ENCODE results near the gene GRK6. TPM values are rescaled to one million over a fixed set of nuclear protein-coding genes. Genes with fewer than 3 reads are reported as not detected.
A peak's percentile ranks its signal among the peaks of the same experiment; 100 is the strongest.

Gene GRK6
- total RNA-seq, 2 donors from 2014 or later = 28.6 to 32.4 TPM

DNA sequence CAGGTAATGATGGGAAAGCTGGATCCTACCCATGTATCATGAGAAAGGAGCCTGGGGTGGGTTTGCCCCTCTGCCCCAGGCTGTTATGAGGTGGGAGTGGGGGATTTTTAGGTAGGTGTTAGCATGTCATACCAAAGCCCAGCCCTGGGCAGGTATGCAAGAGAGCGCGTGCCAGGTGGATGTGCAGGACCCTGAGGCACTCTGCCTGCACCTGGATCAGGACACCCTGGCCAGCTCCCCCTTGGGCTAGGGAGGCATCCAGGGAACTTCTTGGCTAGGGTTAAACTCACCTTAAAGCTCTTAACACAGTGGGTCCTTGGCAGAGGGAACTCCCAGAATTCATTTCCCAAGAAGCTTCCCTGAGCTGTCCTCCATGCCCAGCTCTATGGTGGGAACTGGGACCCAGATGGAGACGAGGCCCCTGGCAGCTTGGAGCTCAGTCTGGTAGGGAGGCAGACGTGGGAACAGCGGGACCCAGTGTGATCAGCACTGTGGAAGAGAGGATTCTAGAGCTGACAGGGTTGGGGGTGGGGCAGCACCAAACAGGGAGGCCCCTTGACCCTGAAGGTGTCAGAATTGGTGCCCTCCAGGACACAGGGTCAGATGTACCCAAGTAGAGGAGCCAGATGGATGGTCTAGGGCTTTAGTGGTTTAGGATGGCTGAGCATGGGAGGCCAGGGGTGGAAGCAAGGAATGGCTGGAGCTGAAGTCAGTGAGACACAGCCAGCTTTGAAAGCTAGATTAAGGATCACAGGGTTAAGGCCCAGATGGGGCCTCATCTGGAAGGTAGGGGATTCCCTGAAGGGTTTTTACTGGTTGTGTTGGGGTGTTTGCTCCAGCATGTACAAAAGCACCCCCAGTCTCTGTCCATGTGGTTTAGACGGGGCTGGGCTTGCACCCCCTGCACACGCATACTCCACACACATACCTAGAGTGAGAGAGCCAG is 17.9 kb downstream of the GRK6 start:
- no peak overlapping the region for H3K4me3 ChIP-seq
- peaks cover 4% of the 10 kb centered on the region for H3K4me1 ChIP-seq (replicated peaks)
- DNase-seq (ENCODE audit: low spot score) = no peak
- H3K9me3 ChIP-seq = no peaks in the 10 kb centered on the region
- no peak overlapping the region for H3K27ac ChIP-seq
- TF ChIP-seq POLR2A (IDR thresholded peaks at IDR 0.05) (no peak), POLR2AphosphoS5 (IDR thresholded peaks at IDR 0.05) (no peak)
- TF ChIP-seq, protein P1, sequence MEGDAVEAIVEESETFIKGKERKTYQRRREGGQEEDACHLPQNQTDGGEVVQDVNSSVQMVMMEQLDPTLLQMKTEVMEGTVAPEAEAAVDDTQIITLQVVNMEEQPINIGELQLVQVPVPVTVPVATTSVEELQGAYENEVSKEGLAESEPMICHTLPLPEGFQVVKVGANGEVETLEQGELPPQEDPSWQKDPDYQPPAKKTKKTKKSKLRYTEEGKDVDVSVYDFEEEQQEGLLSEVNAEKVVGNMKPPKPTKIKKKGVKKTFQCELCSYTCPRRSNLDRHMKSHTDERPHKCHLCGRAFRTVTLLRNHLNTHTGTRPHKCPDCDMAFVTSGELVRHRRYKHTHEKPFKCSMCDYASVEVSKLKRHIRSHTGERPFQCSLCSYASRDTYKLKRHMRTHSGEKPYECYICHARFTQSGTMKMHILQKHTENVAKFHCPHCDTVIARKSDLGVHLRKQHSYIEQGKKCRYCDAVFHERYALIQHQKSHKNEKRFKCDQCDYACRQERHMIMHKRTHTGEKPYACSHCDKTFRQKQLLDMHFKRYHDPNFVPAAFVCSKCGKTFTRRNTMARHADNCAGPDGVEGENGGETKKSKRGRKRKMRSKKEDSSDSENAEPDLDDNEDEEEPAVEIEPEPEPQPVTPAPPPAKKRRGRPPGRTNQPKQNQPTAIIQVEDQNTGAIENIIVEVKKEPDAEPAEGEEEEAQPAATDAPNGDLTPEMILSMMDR (IDR thresholded peaks at IDR 0.05) = no peak
- 60% methylated on average over 7 of the region's 7 CpGs for WGBS
- H3K36me3 ChIP-seq = no peaks in the 10 kb centered on the region
- intact Hi-C loops (cut with DNase I) = no loop called here
- no peaks in the 10 kb centered on the region for H3K27me3 ChIP-seq (replicated peaks; ENCODE audit: insufficient read depth)

DNA sequence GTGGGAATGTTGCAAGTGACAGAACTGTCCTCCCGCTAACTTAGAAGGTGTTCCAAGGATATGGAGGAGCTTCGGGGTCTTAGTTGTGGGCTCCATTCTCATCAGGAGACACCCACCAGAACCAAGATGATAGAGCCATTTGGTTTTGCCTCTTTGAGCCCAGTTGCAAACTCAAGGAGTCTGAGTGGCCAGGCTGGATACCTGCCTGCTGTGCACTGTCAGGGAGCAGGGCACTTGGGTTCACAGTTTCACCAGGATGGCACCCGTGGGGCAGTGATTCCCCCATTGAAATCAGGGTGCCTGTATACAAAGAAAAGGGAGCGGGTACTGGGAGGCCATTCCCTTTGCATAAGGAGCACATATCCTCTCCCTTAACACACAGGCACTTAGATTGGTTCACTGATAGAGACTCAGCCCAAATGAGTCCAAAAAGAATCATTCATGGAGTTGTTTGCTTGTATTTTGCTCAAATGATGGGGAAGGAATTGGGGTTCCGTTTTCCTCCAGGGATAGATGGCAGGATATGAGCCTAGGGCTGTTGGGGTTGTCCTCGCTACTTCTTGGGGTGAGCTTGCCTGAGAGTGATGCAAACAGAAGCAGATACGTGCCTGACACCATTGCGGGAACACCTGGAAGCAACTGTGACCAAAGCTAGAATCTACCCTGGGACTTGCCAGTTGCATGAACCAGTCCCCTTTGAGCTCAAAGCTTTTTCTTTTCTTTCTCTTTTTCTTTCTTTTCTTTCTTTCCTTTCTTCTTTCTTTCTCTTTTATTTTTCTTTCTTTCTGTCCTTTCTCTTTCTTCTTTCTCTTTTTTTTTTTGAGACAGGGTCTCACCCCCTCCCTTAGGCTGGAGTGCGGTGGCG is 18.8 kb downstream of the GRK6 start:
- H3K4me1 ChIP-seq (replicated peaks) = peaks cover 4% of the 10 kb centered on the region
- no peak for DNase-seq (ENCODE audit: low spot score)
- H3K36me3 ChIP-seq = no peaks in the 10 kb centered on the region
- intact Hi-C loops (cut with DNase I) = no loop called here
- no peak for TF ChIP-seq POLR2A (IDR thresholded peaks at IDR 0.05)
- TF ChIP-seq POLR2AphosphoS5 (IDR thresholded peaks at IDR 0.05) = no peak
- TF ChIP-seq, protein P1 (IDR thresholded peaks at IDR 0.05) = no peak
- no peak overlapping the region for H3K4me3 ChIP-seq
- H3K27me3 ChIP-seq (replicated peaks; ENCODE audit: insufficient read depth) = no peaks in the 10 kb centered on the region
- WGBS = 50% methylated on average over 10 of the region's 10 CpGs
- no peak overlapping the region for H3K27ac ChIP-seq
- no peaks in the 10 kb centered on the region for H3K9me3 ChIP-seq

DNA sequence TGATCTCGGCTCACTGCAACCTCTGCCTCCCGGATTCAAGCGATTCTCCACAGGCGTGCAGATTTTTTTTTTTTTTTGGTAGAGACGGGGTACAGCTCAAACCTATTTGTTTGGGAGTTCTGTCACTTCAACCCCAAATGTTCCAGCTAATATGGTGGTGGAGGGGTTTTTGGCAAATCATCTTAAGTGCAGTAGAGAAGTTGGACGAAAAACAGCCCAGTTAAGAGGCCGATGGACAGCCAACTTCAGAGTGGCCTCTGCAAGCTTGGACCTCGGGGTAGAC is 19.4 kb downstream of the GRK6 start:
- TF ChIP-seq POLR2A (IDR thresholded peaks at IDR 0.05) (no peak), POLR2AphosphoS5 (IDR thresholded peaks at IDR 0.05) (no peak)
- TF ChIP-seq, protein P1 (IDR thresholded peaks at IDR 0.05) = no peak
- Histone ChIP-seq H3K27ac (no peak overlapping the region), H3K27me3 (replicated peaks; ENCODE audit: insufficient read depth) (no peaks in the 10 kb centered on the region), H3K36me3 (no peaks in the 10 kb centered on the region), H3K9me3 (no peaks in the 10 kb centered on the region), H3K4me3 (peak overlapping the region in 1 of 2 donors; percentile 64), H3K4me1 (replicated peaks) (peaks cover 4% of the 10 kb centered on the region)
- no peak for DNase-seq (ENCODE audit: low spot score)
- 4% methylated on average over 8 of the region's 8 CpGs for WGBS
- intact Hi-C loops (cut with DNase I) = no loop called here

DNA sequence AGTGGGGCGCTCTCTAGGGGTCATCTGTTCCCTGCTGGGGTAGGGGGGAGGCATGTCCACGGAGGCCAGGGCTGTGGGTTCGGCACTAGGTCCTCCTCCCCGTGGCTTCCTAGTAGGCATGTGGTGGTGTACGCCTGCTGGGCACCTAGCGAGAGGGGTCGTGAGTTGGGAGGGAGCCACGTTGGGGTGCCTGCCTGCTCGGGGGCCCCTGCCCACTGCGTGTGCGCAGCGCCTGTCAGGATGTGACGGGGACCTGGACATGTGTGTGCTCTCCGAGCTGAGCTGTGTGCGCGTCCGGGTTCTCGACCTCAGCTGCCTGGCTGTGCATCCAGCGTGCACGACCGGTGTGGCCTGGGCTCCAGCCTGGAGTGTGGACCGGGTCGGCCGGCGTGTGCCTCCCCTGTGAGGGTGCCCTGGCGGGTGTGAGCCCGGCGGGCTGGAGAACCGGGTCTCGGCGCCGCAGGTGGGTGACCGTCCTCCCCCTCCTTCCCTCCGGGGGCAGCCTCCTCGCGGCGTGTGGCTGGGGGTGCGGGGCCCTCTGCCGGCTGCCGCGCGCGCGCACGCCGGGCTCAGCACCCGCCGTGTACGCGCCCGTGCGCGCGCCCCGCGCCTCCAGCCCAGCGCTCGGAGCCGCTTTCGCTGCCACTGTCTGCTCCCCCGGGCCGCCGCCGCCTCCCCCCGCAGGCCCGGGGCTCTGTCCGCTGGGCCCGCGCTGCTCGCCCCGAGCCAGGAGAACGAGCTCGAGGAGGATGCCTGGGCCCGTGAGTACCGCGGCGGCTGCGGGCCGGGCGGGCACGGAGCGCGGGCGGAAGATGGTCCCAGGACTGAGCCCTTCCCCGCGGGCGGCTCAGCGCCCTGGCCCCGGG is 20.0 kb downstream of the GRK6 start, which contains the start of gene PRR7:
TSS of gene PRR7 (plus strand) at position 615 of the 866 bp plus-strand sequence. CDS start 8,254 bp downstream, outside the sequence.
- peak; percentile 51 for DNase-seq (ENCODE audit: low spot score)
- intact Hi-C loops (cut with DNase I) = no loop called here
- no peaks in the 10 kb centered on the region for H3K36me3 ChIP-seq
- TF ChIP-seq, protein P1 (IDR thresholded peaks at IDR 0.05) = peak in 2 of 4 experiments; percentile 29 to 46
- no peak for TF ChIP-seq POLR2AphosphoS5 (IDR thresholded peaks at IDR 0.05)
- TF ChIP-seq POLR2A (IDR thresholded peaks at IDR 0.05) = no peak
- no peaks in the 10 kb centered on the region for H3K9me3 ChIP-seq
- under 1% methylated on average over 39 of the region's 89 CpGs for WGBS
- peak within 1 kb of the TSS; percentile 36 to 41 for H3K27ac ChIP-seq
- peak within 1 kb of the TSS; percentile 52 to 64 for H3K4me3 ChIP-seq
- no peaks in the 10 kb centered on the region for H3K27me3 ChIP-seq (replicated peaks; ENCODE audit: insufficient read depth)
- peaks cover 4% of the 10 kb centered on the region for H3K4me1 ChIP-seq (replicated peaks)

All from prostate gland (tissue), 2 donors.